Activated naive CD4-positive, alpha-beta T cell treated with anti-CD3 and anti-CD28 coated beads, Interleukin-2, amount 10 ng/mL, durations not matched to agents 7 days and 5 days (primary cell): ENCODE measurements around the gene LRRN2.

ENCODE experiments used
- CTCF ChIA-PET: fragments of 350-600 bp; sonication (Branson Sonifier 250); formaldehyde crosslinking; loops from one replicate; lab custom pipeline; 2021; ENCODE audit warnings: antibody characterized with exemption; lab: Charles Lee
- DNase-seq: peaks from one replicate; pipeline ENCODE4 v3.0.0-alpha.2; 2020
- H3K27ac Mint-ChIP-seq: one replicate; pipeline ENCODE4 v1.8.0; 2021; ENCODE audit warnings: mild to moderate bottlenecking, moderate library complexity, mixed read lengths
- H3K27me3 Mint-ChIP-seq: one replicate; pipeline ENCODE4 v1.8.0; 2021; ENCODE audit warnings: mild to moderate bottlenecking, mixed read lengths
- H3K36me3 Mint-ChIP-seq: one replicate; pipeline ENCODE4 v1.8.0; 2021; ENCODE audit warnings: mixed read lengths
- H3K4me1 Mint-ChIP-seq: one replicate; pipeline ENCODE4 v1.8.0; 2021; ENCODE audit warnings: mixed read lengths
- H3K4me3 Mint-ChIP-seq: one replicate; pipeline ENCODE4 v1.8.0; 2021; ENCODE audit warnings: mild to moderate bottlenecking, moderate library complexity, mixed read lengths
- H3K9me3 Mint-ChIP-seq: one replicate; pipeline ENCODE4 v1.8.0; 2021; ENCODE audit warnings: mixed read lengths

LRRN2 gene

GRCh38 chr1:204651843-204652421 lies 33.6 kb downstream of the LRRN2 start:
- H3K4me1 Mint-ChIP-seq = peaks cover 4% of the 10 kb centered on the region
- no peaks in the 10 kb centered on the region for H3K9me3 Mint-ChIP-seq
- no peak overlapping the region for H3K4me3 Mint-ChIP-seq
- CTCF ChIA-PET = interaction anchor here (1.1 to 1.9 kb wide), 3 partner anchors 86 to 155 kb away, joined by 4 to 5 read pairs (median 4); no protein-coding TSS in a partner anchor
- no peaks in the 10 kb centered on the region for H3K36me3 Mint-ChIP-seq
- DNase-seq = no peak
- H3K27me3 Mint-ChIP-seq = peaks cover 54% of the 10 kb centered on the region
- H3K27ac Mint-ChIP-seq = no peak overlapping the region

DNA sequence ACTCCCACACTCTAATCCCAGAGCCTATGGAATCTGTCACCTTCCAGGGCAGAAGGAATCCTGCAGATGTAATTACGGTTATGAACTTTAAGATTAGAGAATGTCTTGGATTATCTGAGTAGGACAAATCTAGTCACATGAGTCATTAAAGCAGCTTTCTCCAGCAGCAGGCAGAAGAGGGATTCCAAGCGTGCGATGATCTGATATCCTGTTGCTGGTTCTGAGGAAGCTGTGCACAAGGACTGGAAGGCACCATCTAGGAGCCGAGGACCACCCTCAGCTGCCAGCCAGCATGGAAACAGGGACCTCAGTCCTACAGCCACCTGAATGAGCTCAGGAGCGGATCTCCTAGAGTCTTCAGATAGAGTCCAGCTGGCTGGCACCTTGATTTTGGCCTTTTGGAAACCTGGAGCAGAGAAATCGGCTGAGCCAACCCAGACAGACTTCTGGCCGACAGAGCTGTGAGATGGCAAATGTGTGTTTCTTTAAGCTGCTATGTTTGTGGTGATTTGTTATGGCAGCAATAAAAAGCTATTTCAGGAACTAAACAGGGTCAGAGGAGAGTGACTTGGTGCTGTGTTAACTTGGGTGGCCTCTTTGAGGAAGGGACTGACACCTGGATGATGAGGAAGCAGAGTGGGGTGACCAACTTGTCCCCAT lies 34.5 kb downstream of the LRRN2 start:
- no peak overlapping the region for H3K4me3 Mint-ChIP-seq
- H3K27me3 Mint-ChIP-seq = peaks cover 58% of the 10 kb centered on the region
- no peaks in the 10 kb centered on the region for H3K9me3 Mint-ChIP-seq
- CTCF ChIA-PET = interaction anchor here (1.9 kb wide), 1 partner anchor 85 kb away, joined by 5 read pairs; no protein-coding TSS in a partner anchor
- H3K36me3 Mint-ChIP-seq = no peaks in the 10 kb centered on the region
- no peak for DNase-seq
- H3K27ac Mint-ChIP-seq = no peak overlapping the region
- H3K4me1 Mint-ChIP-seq = peaks cover 4% of the 10 kb centered on the region

DNA sequence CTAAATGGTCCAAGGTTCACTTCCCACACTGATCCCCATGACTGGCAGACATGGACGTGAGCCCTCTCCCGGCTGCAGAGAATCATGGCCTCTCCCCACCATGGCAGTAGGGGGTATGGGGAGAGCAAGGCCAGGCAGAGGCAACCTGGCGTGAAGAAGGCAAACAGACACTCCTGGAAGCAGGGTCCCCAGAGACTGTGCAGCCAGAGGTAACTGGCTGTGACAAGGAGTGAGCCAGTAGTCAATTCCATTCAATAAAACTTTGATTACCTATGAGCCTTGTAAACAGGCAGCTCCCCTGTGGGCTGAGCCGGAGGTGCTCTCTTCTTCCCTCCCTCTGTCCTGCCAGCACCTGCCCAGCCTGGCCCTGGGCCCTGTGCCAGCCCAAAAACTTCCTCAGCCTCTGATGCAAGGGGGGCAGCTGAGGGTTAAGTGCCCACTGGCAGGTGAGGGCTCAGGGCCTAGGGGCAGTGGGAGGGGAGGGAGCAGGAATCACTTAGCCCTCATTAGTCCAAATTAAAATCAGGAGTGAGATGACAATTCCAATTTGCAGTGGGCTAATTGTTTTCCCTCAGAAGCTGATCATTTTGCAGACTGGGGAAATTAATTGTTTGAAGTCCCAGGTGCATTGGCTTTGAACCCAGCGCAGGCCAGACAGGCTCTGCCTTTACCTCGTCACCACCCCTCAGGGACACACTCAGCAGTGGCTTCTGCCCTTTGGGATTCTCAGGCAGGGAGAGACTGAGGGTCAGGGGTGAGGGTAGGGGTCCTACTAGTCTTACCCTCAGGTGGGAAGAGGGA lies 35.6 kb downstream of the LRRN2 start:
- Mint-ChIP-seq H3K9me3 (no peaks in the 10 kb centered on the region), H3K27me3 (peaks cover 53% of the 10 kb centered on the region), H3K4me1 (peaks cover 4% of the 10 kb centered on the region), H3K4me3 (no peak overlapping the region), H3K36me3 (no peaks in the 10 kb centered on the region), H3K27ac (no peak overlapping the region)
- CTCF ChIA-PET = no interaction called here
- DNase-seq = no peak

DNA sequence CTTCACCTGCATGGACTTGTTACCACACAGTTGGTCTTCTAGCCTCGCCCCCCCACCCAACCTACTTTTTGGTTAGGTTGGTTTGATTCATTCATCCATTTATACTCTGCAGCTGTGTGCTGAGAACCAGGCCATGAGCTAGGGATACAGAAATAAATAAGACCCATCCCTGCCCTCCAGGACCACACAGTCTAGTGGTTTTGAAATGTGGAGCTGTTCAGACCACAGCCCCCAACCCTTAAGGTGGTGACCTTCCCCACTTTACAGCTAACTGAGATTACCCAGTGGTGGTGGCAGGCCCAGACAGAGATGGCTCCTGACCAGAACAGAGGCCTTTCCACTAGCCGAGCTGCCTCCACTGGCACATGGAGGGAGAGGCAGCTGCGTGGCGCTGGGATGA lies 37.0 kb downstream of the LRRN2 start:
- DNase-seq = no peak
- Mint-ChIP-seq H3K4me1 (peaks cover 4% of the 10 kb centered on the region), H3K36me3 (no peaks in the 10 kb centered on the region), H3K27ac (no peak overlapping the region), H3K27me3 (peaks cover 54% of the 10 kb centered on the region), H3K9me3 (no peaks in the 10 kb centered on the region), H3K4me3 (no peak overlapping the region)
- CTCF ChIA-PET = interaction anchor here (0.8 kb wide), 1 partner anchor 115 kb away, joined by 3 read pairs; no protein-coding TSS in a partner anchor

- H3K4me3 Mint-ChIP-seq = no peak overlapping the region
- H3K4me1 Mint-ChIP-seq = peaks cover 4% of the 10 kb centered on the region
- DNase-seq = no peak
- no peak overlapping the region for H3K27ac Mint-ChIP-seq
- H3K36me3 Mint-ChIP-seq = no peaks in the 10 kb centered on the region
- no peaks in the 10 kb centered on the region for H3K9me3 Mint-ChIP-seq
- peaks cover 48% of the 10 kb centered on the region for H3K27me3 Mint-ChIP-seq
- CTCF ChIA-PET = no interaction called here
These were observed 37.8 kb downstream of the LRRN2 start for GRCh38 chr1:204647805-204648153.

DNA sequence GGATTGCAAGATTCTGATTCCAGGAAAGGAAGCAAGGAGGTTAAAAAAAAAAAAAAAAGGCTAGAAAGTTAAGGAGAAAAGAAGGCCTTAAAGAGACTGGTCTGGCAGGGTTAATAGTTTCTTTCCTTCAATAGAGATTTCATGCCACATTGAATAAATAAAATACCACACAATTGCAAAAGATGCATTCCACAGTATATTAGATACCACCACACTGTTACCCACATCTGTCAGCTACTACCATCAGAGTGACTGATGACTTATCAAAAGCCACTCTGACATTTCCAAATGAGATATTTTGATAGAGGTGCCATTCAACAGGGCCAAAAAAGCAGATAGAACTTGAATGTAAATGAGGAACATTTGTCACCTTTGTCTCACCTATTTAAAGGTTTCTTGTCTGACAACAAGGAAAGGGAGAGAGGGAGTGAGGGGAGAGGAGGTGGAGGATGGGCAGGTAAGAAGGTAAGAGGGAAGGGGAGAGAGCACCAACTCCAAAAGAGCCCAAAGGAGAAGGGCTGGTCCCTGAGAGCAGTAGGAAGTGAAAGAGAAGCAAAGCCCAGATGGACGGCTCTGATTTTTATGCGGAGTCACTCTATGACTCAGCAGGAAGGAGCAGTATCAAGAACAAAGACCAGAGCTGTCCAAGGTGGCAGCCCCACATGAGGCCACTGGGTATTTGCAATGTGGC lies 38.3 kb downstream of the LRRN2 start:
- peaks cover 4% of the 10 kb centered on the region for H3K4me1 Mint-ChIP-seq
- no peak overlapping the region for H3K4me3 Mint-ChIP-seq
- CTCF ChIA-PET = no interaction called here
- H3K27ac Mint-ChIP-seq = no peak overlapping the region
- DNase-seq = peak; percentile 36
- H3K36me3 Mint-ChIP-seq = no peaks in the 10 kb centered on the region
- peaks cover 48% of the 10 kb centered on the region for H3K27me3 Mint-ChIP-seq
- H3K9me3 Mint-ChIP-seq = no peaks in the 10 kb centered on the region

GRCh38 chr1:204645666-204646065 lies 39.9 kb downstream of the LRRN2 start:
- CTCF ChIA-PET = no interaction called here
- no peak overlapping the region for H3K4me3 Mint-ChIP-seq
- H3K36me3 Mint-ChIP-seq = no peaks in the 10 kb centered on the region
- H3K27me3 Mint-ChIP-seq = peaks cover 37% of the 10 kb centered on the region
- H3K4me1 Mint-ChIP-seq = peaks cover 4% of the 10 kb centered on the region
- H3K9me3 Mint-ChIP-seq = no peaks in the 10 kb centered on the region
- H3K27ac Mint-ChIP-seq = no peak overlapping the region
- DNase-seq = no peak

DNA sequence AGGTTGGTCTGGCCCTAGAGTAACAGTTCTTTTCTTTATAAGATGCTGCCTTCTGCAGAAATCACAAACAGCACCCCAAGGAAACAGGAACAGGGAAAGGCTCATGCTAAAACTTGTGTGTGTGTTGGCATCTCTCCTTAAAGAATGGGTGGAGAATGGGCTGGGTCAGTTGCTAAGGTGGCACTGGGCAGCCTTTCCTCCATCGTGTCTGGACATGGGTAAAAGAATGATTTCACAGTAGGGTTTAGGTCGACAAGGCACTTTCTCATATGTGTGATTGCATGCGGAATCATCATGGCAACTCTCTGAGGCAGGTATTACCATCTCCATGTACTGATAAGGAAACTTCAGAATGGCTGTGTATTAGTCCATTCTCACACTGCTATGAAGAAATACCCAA lies 40.3 kb downstream of the LRRN2 start:
- H3K27me3 Mint-ChIP-seq = peaks cover 37% of the 10 kb centered on the region
- no peaks in the 10 kb centered on the region for H3K9me3 Mint-ChIP-seq
- CTCF ChIA-PET = no interaction called here
- no peak for DNase-seq
- no peak overlapping the region for H3K27ac Mint-ChIP-seq
- H3K4me3 Mint-ChIP-seq = no peak overlapping the region
- no peaks in the 10 kb centered on the region for H3K36me3 Mint-ChIP-seq
- peaks cover 4% of the 10 kb centered on the region for H3K4me1 Mint-ChIP-seq

DNA sequence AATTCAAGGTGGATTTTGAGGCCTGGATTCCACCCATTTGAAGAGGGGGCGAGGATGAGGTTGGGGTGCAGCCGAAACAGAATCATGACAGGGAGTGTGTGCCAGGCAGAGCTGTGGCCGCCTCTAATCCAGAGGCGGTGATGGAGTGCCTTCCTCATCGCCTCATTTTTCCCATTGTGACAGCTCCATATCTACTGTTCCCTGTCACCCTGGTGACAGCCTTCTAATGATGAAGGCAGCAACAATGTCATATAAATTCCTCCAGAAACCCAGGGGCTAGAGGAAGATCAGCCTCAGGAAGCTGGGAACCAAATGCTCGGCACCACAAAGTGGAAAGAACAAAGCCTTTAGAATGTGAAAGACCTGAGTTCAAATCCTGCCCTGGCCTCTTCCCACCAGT lies 42.0 kb downstream of the LRRN2 start:
- no peak for DNase-seq
- Mint-ChIP-seq H3K27ac (no peak overlapping the region), H3K4me1 (peaks cover 4% of the 10 kb centered on the region), H3K27me3 (peaks cover 37% of the 10 kb centered on the region), H3K9me3 (no peaks in the 10 kb centered on the region), H3K4me3 (no peak overlapping the region), H3K36me3 (no peaks in the 10 kb centered on the region)
- CTCF ChIA-PET = no interaction called here

- DNase-seq = no peak
- no peak overlapping the region for H3K27ac Mint-ChIP-seq
- no peaks in the 10 kb centered on the region for H3K9me3 Mint-ChIP-seq
- H3K4me3 Mint-ChIP-seq = no peak overlapping the region
- no peaks in the 10 kb centered on the region for H3K36me3 Mint-ChIP-seq
- CTCF ChIA-PET = no interaction called here
- no peaks in the 10 kb centered on the region for H3K4me1 Mint-ChIP-seq
- peaks cover 38% of the 10 kb centered on the region for H3K27me3 Mint-ChIP-seq
These were observed 43.6 kb downstream of the LRRN2 start for GRCh38 chr1:204641936-204642335.

DNA sequence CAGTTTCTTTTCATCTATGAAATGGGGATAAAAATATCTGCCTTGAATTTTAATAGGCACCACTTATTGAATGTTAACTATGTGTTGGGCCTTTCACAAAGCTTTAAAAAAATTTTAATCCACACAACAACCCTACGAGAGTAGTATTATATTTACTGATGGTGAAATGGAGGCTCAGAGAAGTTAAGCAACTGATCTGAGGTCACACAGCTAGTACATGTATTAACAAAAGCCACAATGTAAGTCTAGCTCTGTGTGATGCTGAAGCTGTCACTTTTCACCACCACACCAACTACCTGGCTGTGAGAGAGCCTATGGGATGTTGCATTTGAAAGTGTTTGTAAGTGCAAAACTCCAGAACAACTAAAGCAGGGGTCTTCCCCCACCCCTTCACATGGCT lies 44.1 kb downstream of the LRRN2 start:
- Mint-ChIP-seq H3K4me3 (no peak overlapping the region), H3K9me3 (no peaks in the 10 kb centered on the region), H3K4me1 (no peaks in the 10 kb centered on the region), H3K27ac (no peak overlapping the region), H3K36me3 (no peaks in the 10 kb centered on the region), H3K27me3 (peaks cover 35% of the 10 kb centered on the region)
- CTCF ChIA-PET = no interaction called here
- no peak for DNase-seq

GRCh38 chr1:204640578-204640977 lies 45.0 kb downstream of the LRRN2 start:
- Mint-ChIP-seq H3K36me3 (no peaks in the 10 kb centered on the region), H3K27me3 (peaks cover 35% of the 10 kb centered on the region), H3K9me3 (no peaks in the 10 kb centered on the region), H3K27ac (no peak overlapping the region), H3K4me1 (no peaks in the 10 kb centered on the region), H3K4me3 (no peak overlapping the region)
- no peak for DNase-seq
- CTCF ChIA-PET = interaction anchor here (0.7 kb wide), 1 partner anchor 123 kb away, joined by 3 read pairs; no protein-coding TSS in a partner anchor

GRCh38 chr1:204634260-204634910 lies 51.2 kb downstream of the LRRN2 start:
- peaks cover 35% of the 10 kb centered on the region for H3K27me3 Mint-ChIP-seq
- H3K4me1 Mint-ChIP-seq = no peaks in the 10 kb centered on the region
- CTCF ChIA-PET = interaction anchor here (1.1 to 1.2 kb wide), 2 partner anchors 172 to 427 kb away, joined by 3 read pairs; no protein-coding TSS in a partner anchor

DNA sequence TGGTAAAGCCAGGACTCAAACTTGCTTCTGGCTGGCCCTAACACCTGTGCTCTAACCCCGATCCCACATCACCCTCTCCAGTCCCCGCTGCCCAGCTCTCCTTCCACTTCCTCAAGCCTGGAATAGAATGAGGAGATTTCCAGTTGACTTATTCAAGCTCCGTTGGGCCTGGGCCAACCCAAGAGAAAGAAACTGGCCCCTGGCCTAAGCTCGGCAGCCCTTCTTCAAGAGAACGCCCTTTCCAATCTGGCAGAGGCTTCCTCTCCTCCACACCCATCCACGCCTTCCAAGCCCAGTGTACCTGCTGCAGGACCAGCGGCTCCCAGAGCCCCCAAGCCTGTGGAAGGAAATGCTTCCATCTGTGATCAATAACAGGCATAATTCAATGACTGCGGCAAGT lies 51.9 kb downstream of the LRRN2 start:
- Mint-ChIP-seq H3K4me3 (no peak overlapping the region), H3K27ac (no peak overlapping the region), H3K36me3 (no peaks in the 10 kb centered on the region), H3K4me1 (no peaks in the 10 kb centered on the region), H3K27me3 (peaks cover 38% of the 10 kb centered on the region), H3K9me3 (no peaks in the 10 kb centered on the region)
- CTCF ChIA-PET = interaction anchor here (1.1 to 1.2 kb wide), 2 partner anchors 173 to 428 kb away, joined by 3 read pairs; no protein-coding TSS in a partner anchor
- DNase-seq = no peak

More at GRCh38 chr1:204634260-204634910, 51.2 kb downstream of the LRRN2 start:
- Mint-ChIP-seq H3K4me3 (no peak overlapping the region), H3K27ac (no peak overlapping the region), H3K9me3 (no peaks in the 10 kb centered on the region), H3K36me3 (no peaks in the 10 kb centered on the region)
- no peak for DNase-seq
